Loucy (cell line): ENCODE measurements around the gene AGK.

Source experiments
- H2AFZ ChIP-seq: fragments of 200-600 bp; sonication (generic); 2 replicates; pipeline ENCODE4 v1.6.0; 2016; ENCODE audit warnings: antibody characterized with exemption, mild to moderate bottlenecking, low read length, moderate library complexity
- H3F3A ChIP-seq: fragments of 200-600 bp; 2 replicates; pipeline ENCODE4 v1.6.0; 2016; ENCODE audit warnings: antibody characterized with exemption, low read depth, mild to moderate bottlenecking
- H3K27me3 ChIP-seq: fragments of 200-600 bp; sonication (generic); 2 replicates; pipeline ENCODE4 v1.6.1; 2014; ENCODE audit warnings: low read length, mild to moderate bottlenecking; ENCODE audit not compliant: insufficient read depth, poor library complexity, severe bottlenecking
- H3K36me3 ChIP-seq: fragments of 200-600 bp; sonication (generic); 2 replicates; pipeline ENCODE4 v1.6.1; 2016; ENCODE audit warnings: low read length; ENCODE audit not compliant: insufficient read depth
- H3K4me1 ChIP-seq: fragments of 200-600 bp; sonication (generic); 2 replicates; pipeline ENCODE4 v1.5.1; 2014; ENCODE audit warnings: low read length, mild to moderate bottlenecking; ENCODE audit not compliant: insufficient read depth, poor library complexity, severe bottlenecking
- H3K4me2 ChIP-seq: fragments of 200-600 bp; sonication (generic); 2 replicates; pipeline ENCODE4 v1.6.0; 2014; ENCODE audit warnings: antibody characterized with exemption, low read length, low read depth, mild to moderate bottlenecking; ENCODE audit not compliant: poor library complexity, severe bottlenecking
- H3K4me3 ChIP-seq: fragments of 200-600 bp; sonication (generic); 2 replicates; pipeline ENCODE4 v1.5.1; 2014; ENCODE audit warnings: low read length, mild to moderate bottlenecking, mixed read lengths; ENCODE audit not compliant: poor library complexity, severe bottlenecking
- H3K79me2 ChIP-seq: fragments of 200-600 bp; sonication (generic); 2 replicates; pipeline ENCODE4 v1.6.1; 2014; ENCODE audit warnings: low read length; ENCODE audit not compliant: insufficient read depth
- H3K9ac ChIP-seq: fragments of 200-600 bp; sonication (generic); 2 replicates; pipeline ENCODE4 v1.6.0; 2014; ENCODE audit warnings: mild to moderate bottlenecking, low read depth, low read length, moderate library complexity; ENCODE audit not compliant: poor library complexity, severe bottlenecking
- H3K9me2 ChIP-seq: fragments of 200-600 bp; sonication (generic); replicated peaks from 2 replicates; pipeline ENCODE4 v1.6.1; 2016; ENCODE audit warnings: low read depth, low read length, mixed read lengths
- H3K9me3 ChIP-seq: fragments of 200-600 bp; sonication (generic); 2 replicates; pipeline ENCODE4 v1.6.1; 2014; ENCODE audit warnings: mild to moderate bottlenecking, antibody characterized with exemption, low read length, low read depth; ENCODE audit not compliant: insufficient read depth
- H4K20me1 ChIP-seq: fragments of 200-600 bp; sonication (generic); 2 replicates; pipeline ENCODE4 v1.6.0; 2014; ENCODE audit warnings: antibody characterized with exemption, low read length, mild to moderate bottlenecking; ENCODE audit not compliant: insufficient read depth, poor library complexity, severe bottlenecking
- EZH2phosphoT487 ChIP-seq: fragments of 200-600 bp; IDR thresholded peaks from 2 replicates; pipeline ENCODE4 v1.6.1; 2018; ENCODE audit warnings: antibody characterized with exemption, mild to moderate bottlenecking, moderate library complexity, borderline replicate concordance
- TF ChIP-seq, protein P1 (sequence below): fragments of 200-600 bp; sonication (generic); conservative IDR thresholded peaks from 2 replicates; pipeline ENCODE4 v1.5.1; 2014; ENCODE audit warnings: mild to moderate bottlenecking, antibody characterized with exemption, low read length

AGK gene

DNA sequence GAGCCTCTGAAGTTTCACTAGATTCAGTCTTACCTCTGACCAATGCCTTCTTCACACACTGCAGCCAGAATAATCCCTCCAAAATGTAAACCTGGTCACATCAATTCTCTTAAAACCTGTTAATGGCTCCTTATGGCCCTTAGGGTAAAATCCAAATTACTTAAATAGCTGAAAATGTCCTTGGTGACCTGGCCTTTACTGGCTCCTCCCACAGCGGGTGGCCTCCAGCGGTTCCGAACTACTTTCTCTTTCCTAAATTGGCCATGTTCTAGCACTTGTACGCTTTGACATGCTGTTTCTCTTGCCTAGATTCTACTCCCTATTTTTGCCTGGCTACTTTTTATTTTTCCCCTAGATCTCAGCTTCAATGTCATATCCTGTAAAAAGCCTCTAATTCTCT is 36.1 kb downstream of the AGK start:
- H3K36me3 ChIP-seq: no peaks in the 10 kb centered on the region; the same call in 1 of the 2 replicates
- no peaks in the 10 kb centered on the region for H3F3A ChIP-seq
- no peaks in the 10 kb centered on the region for H3K4me1 ChIP-seq
- H3K27me3 ChIP-seq: no peaks in the 10 kb centered on the region
- H3K4me3 ChIP-seq: no peak overlapping the region
- H2AFZ ChIP-seq: no peak overlapping the region
- H3K9me2 ChIP-seq: no peaks in the 10 kb centered on the region
- no peak overlapping the region for H3K9ac ChIP-seq
- H3K4me2 ChIP-seq: no peak overlapping the region
- H3K79me2 ChIP-seq: no peaks in the 10 kb centered on the region
- no peaks in the 10 kb centered on the region for H4K20me1 ChIP-seq
- TF ChIP-seq EZH2phosphoT487: no peak
- TF ChIP-seq, protein P1, sequence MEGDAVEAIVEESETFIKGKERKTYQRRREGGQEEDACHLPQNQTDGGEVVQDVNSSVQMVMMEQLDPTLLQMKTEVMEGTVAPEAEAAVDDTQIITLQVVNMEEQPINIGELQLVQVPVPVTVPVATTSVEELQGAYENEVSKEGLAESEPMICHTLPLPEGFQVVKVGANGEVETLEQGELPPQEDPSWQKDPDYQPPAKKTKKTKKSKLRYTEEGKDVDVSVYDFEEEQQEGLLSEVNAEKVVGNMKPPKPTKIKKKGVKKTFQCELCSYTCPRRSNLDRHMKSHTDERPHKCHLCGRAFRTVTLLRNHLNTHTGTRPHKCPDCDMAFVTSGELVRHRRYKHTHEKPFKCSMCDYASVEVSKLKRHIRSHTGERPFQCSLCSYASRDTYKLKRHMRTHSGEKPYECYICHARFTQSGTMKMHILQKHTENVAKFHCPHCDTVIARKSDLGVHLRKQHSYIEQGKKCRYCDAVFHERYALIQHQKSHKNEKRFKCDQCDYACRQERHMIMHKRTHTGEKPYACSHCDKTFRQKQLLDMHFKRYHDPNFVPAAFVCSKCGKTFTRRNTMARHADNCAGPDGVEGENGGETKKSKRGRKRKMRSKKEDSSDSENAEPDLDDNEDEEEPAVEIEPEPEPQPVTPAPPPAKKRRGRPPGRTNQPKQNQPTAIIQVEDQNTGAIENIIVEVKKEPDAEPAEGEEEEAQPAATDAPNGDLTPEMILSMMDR: no peak
- no peaks in the 10 kb centered on the region for H3K9me3 ChIP-seq

DNA sequence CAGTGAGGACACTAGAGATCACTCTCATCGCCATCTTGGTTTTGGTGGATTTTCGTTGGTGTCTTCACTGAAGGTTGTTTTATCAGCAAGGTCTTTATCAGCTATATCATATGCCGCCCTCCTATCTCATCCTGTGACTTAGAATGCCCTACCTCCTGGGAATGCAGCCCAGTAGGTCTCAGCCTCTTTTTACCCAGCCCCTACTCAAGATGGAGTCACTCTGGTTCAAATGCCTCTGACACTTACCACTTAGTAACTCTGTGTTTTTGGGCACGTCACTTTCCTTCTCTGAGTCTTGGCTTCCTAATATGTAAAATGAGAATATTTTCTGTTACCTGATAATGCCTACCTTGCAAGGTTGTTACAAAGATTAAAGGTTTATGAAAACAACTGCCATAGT is 37.7 kb downstream of the AGK start:
- TF ChIP-seq EZH2phosphoT487: no peak
- TF ChIP-seq, protein P1: no peak
- Histone ChIP-seq H3F3A (no peaks in the 10 kb centered on the region), H3K9ac (no peak overlapping the region), H3K9me3 (no peaks in the 10 kb centered on the region), H4K20me1 (no peaks in the 10 kb centered on the region), H3K27me3 (no peaks in the 10 kb centered on the region), H3K4me3 (no peak overlapping the region), H3K36me3 (peaks cover 6% of the 10 kb centered on the region; the same call in 1 of the 2 replicates), H3K4me2 (no peak overlapping the region), H3K9me2 (no peaks in the 10 kb centered on the region), H3K4me1 (no peaks in the 10 kb centered on the region), H2AFZ (no peak overlapping the region), H3K79me2 (no peaks in the 10 kb centered on the region)

- no peak overlapping the region for H3K9ac ChIP-seq
- H3K4me1 ChIP-seq: no peaks in the 10 kb centered on the region
- TF ChIP-seq, protein P1: no peak
- TF ChIP-seq EZH2phosphoT487: no peak
- no peaks in the 10 kb centered on the region for H3K9me3 ChIP-seq
- H3K4me3 ChIP-seq: no peak overlapping the region
- H3K79me2 ChIP-seq: no peaks in the 10 kb centered on the region
- no peaks in the 10 kb centered on the region for H3K9me2 ChIP-seq
- no peak overlapping the region for H2AFZ ChIP-seq
- H3K27me3 ChIP-seq: no peaks in the 10 kb centered on the region
- peaks cover 15% of the 10 kb centered on the region; the same call in 1 of the 2 replicates for H3K36me3 ChIP-seq
- no peaks in the 10 kb centered on the region for H4K20me1 ChIP-seq
- H3F3A ChIP-seq: no peaks in the 10 kb centered on the region
- H3K4me2 ChIP-seq: no peak overlapping the region
Measured at GRCh38 chr7:141590071-141590470, 38.9 kb downstream of the AGK start.
